ENCODE measurements around the gene MS4A6A. TPM values are rescaled to one million over a fixed set of nuclear protein-coding genes. Genes with fewer than 3 reads are reported as not detected.

MS4A6A gene
- polyA plus RNA-seq, 1 of the 3 experiments (the other 2 are of a cell fraction): not detected

- Histone ChIP-seq H3K4me1 (ENCODE audit: control insufficient read depth in 1 of 2, insufficient read depth in 2 of 2, low read depth in 1 of 2, low read length in 1 of 2) (no peaks in the 10 kb centered on the region), H3K79me2 (ENCODE audit: insufficient read depth) (no peaks in the 10 kb centered on the region), H2AFZ (ENCODE audit: low read depth) (no peak overlapping the region), H3K27me3 (ENCODE audit: insufficient read depth) (no peaks in the 10 kb centered on the region), H3K4me2 (no peak overlapping the region), H3K36me3 (replicated peaks in 1 of 2; ENCODE audit: control insufficient read depth in 1 of 2, insufficient read depth in 2 of 2, low read length in 1 of 2) (no peaks in the 10 kb centered on the region), H3K9me3 (no peaks in the 10 kb centered on the region), H3F3A (replicated peaks; ENCODE audit: insufficient read depth) (no peaks in the 10 kb centered on the region), H3K9me2 (no peaks in the 10 kb centered on the region), H3K9ac (no peak overlapping the region), H4K20me1 (ENCODE audit: insufficient read depth) (no peaks in the 10 kb centered on the region), H3K27ac (ENCODE audit: low read depth in 2 of 2, low read length in 1 of 2) (no peak overlapping the region), H3K4me3 (ENCODE audit: low read depth in 2 of 2, low read length in 1 of 2) (no peak overlapping the region)
- WGBS (ENCODE audit: low lambda C conversion rate): 15% methylated on average over 4 of the region's 4 CpGs
- TF ChIP-seq RXRA (IDR thresholded peaks at IDR 0.05; ENCODE audit: borderline replicate concordance, low read depth): no peak
- no peak for TF ChIP-seq PBX3 (IDR thresholded peaks at IDR 0.05)
- no peak for TF ChIP-seq CTCF (IDR thresholded peaks at IDR 0.05)
- no peak for TF ChIP-seq NRF1 (IDR thresholded peaks at IDR 0.05; ENCODE audit: low read depth, low read length)
- no peak for TF ChIP-seq FOXM1 (IDR thresholded peaks at IDR 0.05; ENCODE audit: low read depth)
- no peak for TF ChIP-seq TEAD4 (IDR thresholded peaks at IDR 0.05; ENCODE audit: borderline replicate concordance, insufficient read depth)
- no peak for TF ChIP-seq RAD21 (IDR thresholded peaks at IDR 0.05; ENCODE audit: low read length)
- TF ChIP-seq ELF1 (IDR thresholded peaks at IDR 0.05): no peak
- no peak for TF ChIP-seq SIN3A (IDR thresholded peaks at IDR 0.05; ENCODE audit: borderline replicate concordance, low read depth, low read length)
- TF ChIP-seq NFIC (IDR thresholded peaks at IDR 0.05; ENCODE audit: borderline replicate concordance): no peak
- TF ChIP-seq GATA2 (CRISPR knock-in tag; IDR thresholded peaks at IDR 0.05): no peak
- TF ChIP-seq MXI1 (IDR thresholded peaks at IDR 0.05; ENCODE audit: low read depth, low read length): no peak
- no peak for TF ChIP-seq MAX (IDR thresholded peaks at IDR 0.05; ENCODE audit: low read depth)
- TF ChIP-seq REST (IDR thresholded peaks at IDR 0.05; ENCODE audit: low read depth, low read length): no peak
- no peak for TF ChIP-seq FOXJ3 (CRISPR knock-in tag; IDR thresholded peaks at IDR 0.05)
- TF ChIP-seq CHD2 (IDR thresholded peaks at IDR 0.05; ENCODE audit: low read length, partially characterized antibody): no peak
- TF ChIP-seq RCOR1 (IDR thresholded peaks at IDR 0.05; ENCODE audit: low read length): no peak
- TF ChIP-seq GABPA (IDR thresholded peaks at IDR 0.05; ENCODE audit: low read depth): no peak
- no peak for TF ChIP-seq USF1 (IDR thresholded peaks at IDR 0.05; ENCODE audit: borderline replicate concordance, low read depth)
- ChIA-PET CTCF (interaction anchor here (1.1 kb wide), 1 partner anchor 18 kb away, joined by 3 read pairs; no protein-coding TSS in a partner anchor), POLR2A (no interaction called here)
- no peak for DNase-seq
Observed at GRCh38 chr11:60195923-60196368, 13.1 kb upstream of the MS4A6A start.
